Kidney (tissue), 22 donors: ENCODE data around the gene USP48. TPM values are rescaled to one million over a fixed set of nuclear protein-coding genes. Genes with fewer than 3 reads are reported as not detected.
A peak's percentile ranks its signal among the peaks of the same experiment; 100 is the strongest.

ENCODE experiments used
- DNase-seq, 5 donors: peaks; one replicate each; pipeline ENCODE4 v3.0.0-alpha.2; 2013 to 2020
- FAIRE-seq: peaks from 2 replicates; lab custom pipeline; 2012; peaks lifted over from hg19 to GRCh38; lab: Jason Lieb, UNC
- H3K27ac ChIP-seq, 2 donors: one replicate each; pipeline ENCODE4 v1.7.0; 2013; ENCODE audit warnings: low read depth in 2 of 2, low read length in 2 of 2, inconsistent platforms in 1 of 2
- H3K27me3 ChIP-seq: one replicate; pipeline ENCODE4 v1.7.1; 2013; ENCODE audit warnings: low read length, inconsistent platforms; ENCODE audit not compliant: control insufficient read depth, insufficient read depth
- H3K36me3 ChIP-seq, 3 donors: one replicate each; pipeline versions ENCODE4 v1.7.0 to v1.7.1; 2013; ENCODE audit warnings: low read length in 3 of 3, control low read depth in 1 of 3, inconsistent platforms in 1 of 3; ENCODE audit not compliant: insufficient read depth in 3 of 3, control insufficient read depth in 2 of 3
- H3K4me1 ChIP-seq, 3 donors: one replicate each; pipeline versions ENCODE4 v1.7.0 to v1.7.1; 2013; ENCODE audit warnings: low read length in 3 of 3, inconsistent platforms in 1 of 3, low read depth in 1 of 3; ENCODE audit not compliant: control insufficient read depth in 2 of 3, insufficient read depth in 2 of 3
- H3K4me3 ChIP-seq, 3 donors: one replicate each; pipeline versions ENCODE4 v1.7.0 to v1.8.1; 2013; ENCODE audit warnings: low read length in 3 of 3, control low read depth in 1 of 3, inconsistent platforms in 1 of 3
- H3K9ac ChIP-seq, 3 donors: one replicate each; pipeline versions ENCODE4 v1.7.0 to v1.7.1; 2013; ENCODE audit warnings: low read length in 3 of 3, control low read depth in 1 of 3, inconsistent platforms in 1 of 3
- H3K9me3 ChIP-seq, 3 donors: one replicate each; pipeline versions ENCODE4 v1.7.0 to v1.7.1; 2013; ENCODE audit warnings: low read length in 3 of 3, control low read depth in 1 of 3, inconsistent platforms in 1 of 3; ENCODE audit not compliant: control insufficient read depth in 2 of 3, insufficient read depth in 1 of 3
- intact Hi-C: fragments of 100-400 bp; cut with DNase I; formaldehyde crosslinking; loops from one replicate; pipeline ENCODE4 v1.11.1; 2022
- long read RNA-seq, 10 donors: library from polyadenylated mRNA in 1 of 10; unstranded in 1 of 10; transcript quantifications; one replicate each; pipeline ENCODE4 v2.0.0 and lab custom pipeline, GENCODE V29; 2021 to 2026
- polyA plus RNA-seq: library from polyadenylated mRNA; stranded (reverse); fragments of 350-450 nt; fragmentation: Illumina TruSeq; extraction: RNeasy Lipid Tissue Mini Kit (QIAGEN cat#74804); gene quantifications from one replicate; pipeline ENCODE4 v1.2.3, GENCODE V29; 2014; ENCODE audit warnings: low read depth, low replicate concordance; ENCODE audit not compliant: insufficient read depth
- total RNA-seq: library from RNA; stranded (reverse); fragmentation: NEBNext Ultra II Directional; extraction: Animal tissue kit (Norgen Biotek cat#: 25700); gene quantifications from one replicate; pipeline ENCODE4 v1.2.1, GENCODE V29; 2021
- TF ChIP-seq, protein P1 (sequence below): IDR thresholded peaks from 3 replicates; pipeline ENCODE4 v1.5.1; 2012; ENCODE audit warnings: mild to moderate bottlenecking, moderate library complexity, borderline replicate concordance; ENCODE audit not compliant: insufficient read depth; ENCODE audit errors: extremely low read depth
- donor health status: control.
- donor health status: control.
- donor health status: control.
- donor health status: control.
- donor health status: control.
- donor health status: DM: yes; HTN: yes; CAD: no.
- donor health status: Normal renal cell carcinoma (clear cell type).

The USP48 gene, protein sequence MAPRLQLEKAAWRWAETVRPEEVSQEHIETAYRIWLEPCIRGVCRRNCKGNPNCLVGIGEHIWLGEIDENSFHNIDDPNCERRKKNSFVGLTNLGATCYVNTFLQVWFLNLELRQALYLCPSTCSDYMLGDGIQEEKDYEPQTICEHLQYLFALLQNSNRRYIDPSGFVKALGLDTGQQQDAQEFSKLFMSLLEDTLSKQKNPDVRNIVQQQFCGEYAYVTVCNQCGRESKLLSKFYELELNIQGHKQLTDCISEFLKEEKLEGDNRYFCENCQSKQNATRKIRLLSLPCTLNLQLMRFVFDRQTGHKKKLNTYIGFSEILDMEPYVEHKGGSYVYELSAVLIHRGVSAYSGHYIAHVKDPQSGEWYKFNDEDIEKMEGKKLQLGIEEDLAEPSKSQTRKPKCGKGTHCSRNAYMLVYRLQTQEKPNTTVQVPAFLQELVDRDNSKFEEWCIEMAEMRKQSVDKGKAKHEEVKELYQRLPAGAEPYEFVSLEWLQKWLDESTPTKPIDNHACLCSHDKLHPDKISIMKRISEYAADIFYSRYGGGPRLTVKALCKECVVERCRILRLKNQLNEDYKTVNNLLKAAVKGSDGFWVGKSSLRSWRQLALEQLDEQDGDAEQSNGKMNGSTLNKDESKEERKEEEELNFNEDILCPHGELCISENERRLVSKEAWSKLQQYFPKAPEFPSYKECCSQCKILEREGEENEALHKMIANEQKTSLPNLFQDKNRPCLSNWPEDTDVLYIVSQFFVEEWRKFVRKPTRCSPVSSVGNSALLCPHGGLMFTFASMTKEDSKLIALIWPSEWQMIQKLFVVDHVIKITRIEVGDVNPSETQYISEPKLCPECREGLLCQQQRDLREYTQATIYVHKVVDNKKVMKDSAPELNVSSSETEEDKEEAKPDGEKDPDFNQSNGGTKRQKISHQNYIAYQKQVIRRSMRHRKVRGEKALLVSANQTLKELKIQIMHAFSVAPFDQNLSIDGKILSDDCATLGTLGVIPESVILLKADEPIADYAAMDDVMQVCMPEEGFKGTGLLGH
- total RNA-seq (62.8 TPM), polyA plus RNA-seq (16.7 TPM)
- long read RNA-seq, donor 1, partial matches to known transcripts = 0 of 4 reads
- long read RNA-seq, donor 1, other reads (novel, unspliced or antisense) = 0 of 4 reads
- long read RNA-seq, donor 2, partial matches to known transcripts = 0 of 5 reads
- long read RNA-seq, donor 2, other reads (novel, unspliced or antisense) = 0 of 5 reads
- long read RNA-seq, donor 3, partial matches to known transcripts = 0 of 4 reads
- long read RNA-seq, donor 3, other reads (novel, unspliced or antisense) = 0 of 4 reads
- long read RNA-seq, donor 4, full-length matches to known transcripts = 3 of 3 reads
- long read RNA-seq, donor 4, partial matches to known transcripts = 0 of 3 reads
- long read RNA-seq, donor 4, other reads (novel, unspliced or antisense) = 0 of 3 reads
- long read RNA-seq, donor 5, partial matches to known transcripts = 0 of 2 reads
- long read RNA-seq, donor 5, other reads (novel, unspliced or antisense) = 0 of 2 reads
- long read RNA-seq, donor 6, partial matches to known transcripts = 0 of 2 reads
- long read RNA-seq, donor 6, other reads (novel, unspliced or antisense) = 0 of 2 reads
- long read RNA-seq, donor 7, full-length matches to known transcripts = 7 of 50 reads
- long read RNA-seq, donor 7, partial matches to known transcripts = 29 of 50 reads
- long read RNA-seq, donor 7, other reads (novel, unspliced or antisense) = 14 of 50 reads
- long read RNA-seq, donor 8, partial matches to known transcripts = 5 of 7 reads
- long read RNA-seq, donor 8, other reads (novel, unspliced or antisense) = 0 of 7 reads
- long read RNA-seq, donor 9, partial matches to known transcripts = 5 of 5 reads
- long read RNA-seq, donor 9, other reads (novel, unspliced or antisense) = 0 of 5 reads
- long read RNA-seq, donor 10, partial matches to known transcripts = 7 of 10 reads
- long read RNA-seq, donor 10, other reads (novel, unspliced or antisense) = 0 of 10 reads

DNA sequence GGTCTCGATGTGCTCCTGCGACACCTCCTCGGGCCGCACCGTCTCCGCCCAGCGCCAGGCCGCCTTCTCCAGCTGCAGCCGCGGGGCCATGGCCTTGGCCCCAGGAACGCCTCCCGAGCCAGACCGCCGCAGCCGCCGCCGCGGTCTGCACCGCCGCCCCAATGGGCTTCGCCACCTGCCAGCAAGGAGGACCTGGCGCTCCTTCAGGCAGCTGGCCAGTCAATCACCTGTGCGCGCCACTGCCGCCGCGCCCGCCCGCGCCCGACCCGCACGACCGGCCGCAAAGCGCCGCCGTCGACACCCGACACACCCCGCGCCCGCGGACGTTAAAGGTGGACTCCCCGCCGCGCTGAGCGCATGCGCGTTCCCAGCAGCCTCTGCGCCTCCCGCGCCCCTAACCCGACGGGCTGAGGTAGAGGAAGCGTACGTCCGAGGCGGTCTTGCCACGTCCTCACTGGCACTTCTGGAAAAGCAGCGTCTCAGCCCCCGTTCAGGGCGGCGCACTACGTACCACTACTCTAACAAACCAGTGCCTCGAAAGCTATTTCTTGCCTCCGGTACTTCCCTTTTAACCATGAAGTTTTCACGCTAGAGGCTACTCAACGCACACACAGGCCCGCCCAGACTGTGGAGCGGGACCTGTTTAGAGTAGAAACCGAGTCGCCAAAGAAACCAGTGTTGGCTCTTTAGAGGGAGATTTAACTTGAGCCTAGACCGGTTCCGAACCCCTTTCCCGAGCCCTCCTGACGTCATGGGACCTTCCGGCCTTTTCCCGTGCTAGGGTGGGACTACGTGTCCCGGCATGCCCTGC, at the start of gene USP48:
Gene USP48, minus strand, starts transcription at position 282 of the 811 bp plus-strand sequence. Its CDS starts 192 bp downstream, at position 90.
- Histone ChIP-seq H3K36me3 (no peaks in the 10 kb centered on the region), H3K9me3 (no peaks in the 10 kb centered on the region), H3K9ac (peak within 1 kb of the TSS; percentile 92 to 100 (median 100)), H3K4me3 (peak within 1 kb of the TSS; percentile 91 to 100 (median 99)), H3K4me1 (no peaks in the 10 kb centered on the region), H3K27me3 (no peaks in the 10 kb centered on the region), H3K27ac (peak within 1 kb of the TSS; percentile 99 to 100)
- FAIRE-seq = no peak
- TF ChIP-seq, protein P1, sequence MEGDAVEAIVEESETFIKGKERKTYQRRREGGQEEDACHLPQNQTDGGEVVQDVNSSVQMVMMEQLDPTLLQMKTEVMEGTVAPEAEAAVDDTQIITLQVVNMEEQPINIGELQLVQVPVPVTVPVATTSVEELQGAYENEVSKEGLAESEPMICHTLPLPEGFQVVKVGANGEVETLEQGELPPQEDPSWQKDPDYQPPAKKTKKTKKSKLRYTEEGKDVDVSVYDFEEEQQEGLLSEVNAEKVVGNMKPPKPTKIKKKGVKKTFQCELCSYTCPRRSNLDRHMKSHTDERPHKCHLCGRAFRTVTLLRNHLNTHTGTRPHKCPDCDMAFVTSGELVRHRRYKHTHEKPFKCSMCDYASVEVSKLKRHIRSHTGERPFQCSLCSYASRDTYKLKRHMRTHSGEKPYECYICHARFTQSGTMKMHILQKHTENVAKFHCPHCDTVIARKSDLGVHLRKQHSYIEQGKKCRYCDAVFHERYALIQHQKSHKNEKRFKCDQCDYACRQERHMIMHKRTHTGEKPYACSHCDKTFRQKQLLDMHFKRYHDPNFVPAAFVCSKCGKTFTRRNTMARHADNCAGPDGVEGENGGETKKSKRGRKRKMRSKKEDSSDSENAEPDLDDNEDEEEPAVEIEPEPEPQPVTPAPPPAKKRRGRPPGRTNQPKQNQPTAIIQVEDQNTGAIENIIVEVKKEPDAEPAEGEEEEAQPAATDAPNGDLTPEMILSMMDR = no peak
- DNase-seq = peak; percentile 98 to 99 (median 99)
- intact Hi-C loops = no loop called here

DNA sequence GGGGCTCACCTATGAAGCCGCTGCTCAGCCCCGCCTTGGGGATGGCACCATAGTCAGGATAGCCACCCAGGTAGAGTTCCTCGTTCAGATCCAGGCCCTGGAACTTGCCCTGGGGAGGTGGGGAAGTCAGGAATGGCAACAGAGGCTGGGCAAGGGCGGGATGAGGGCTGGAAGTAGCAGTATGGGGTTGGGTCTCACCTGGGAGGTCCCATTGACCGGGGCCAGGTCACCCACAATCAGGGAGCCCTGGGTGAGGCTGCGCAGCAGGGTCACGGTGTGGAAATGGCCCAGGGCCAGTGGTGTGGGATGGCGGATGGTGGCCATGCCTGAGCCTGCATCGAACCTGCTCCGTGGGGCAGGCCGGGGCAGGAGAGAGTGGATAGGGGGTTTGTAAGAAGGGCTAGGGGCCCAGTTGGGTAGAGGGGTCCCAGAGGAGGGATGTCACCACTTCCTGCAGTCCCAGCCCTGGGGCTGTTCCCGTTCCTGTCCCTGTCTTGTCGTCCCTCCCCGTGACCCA, 48.6 kb upstream of the USP48 start:
- DNase-seq (peak in 1 of 5 donors; percentile 66), FAIRE-seq (no peak)
- no peaks in the 10 kb centered on the region for H3K27me3 ChIP-seq
- H3K4me3 ChIP-seq = no peak overlapping the region
- intact Hi-C loops = no loop called here
- H3K9ac ChIP-seq = no peak overlapping the region
- peaks cover 12 to 31% (median 14%) of the 10 kb centered on the region in 3 donors for H3K36me3 ChIP-seq
- no peaks in the 10 kb centered on the region for H3K4me1 ChIP-seq
- H3K27ac ChIP-seq = no peak overlapping the region
- TF ChIP-seq, protein P1 = no peak
- H3K9me3 ChIP-seq = peaks cover 0 to 9% (median 0%) of the 10 kb centered on the region in 3 donors
